WI38 (cell line): ENCODE measurements around the gene CNTN5.

Source experiments
- H3K4me3 ChIP-seq: 2 replicates; pipeline ENCODE4 v1.5.1; 2011; ENCODE audit warnings: low read depth, mild to moderate bottlenecking, control low read depth, low read length
- CTCF ChIP-seq: IDR thresholded peaks from 2 replicates; pipeline ENCODE4 v1.5.1; 2012; ENCODE audit warnings: low read depth, mild to moderate bottlenecking, control low read depth, low read length

The CNTN5 gene

GRCh38 chr11:100296051-100296679 is 1275.4 kb downstream of the CNTN5 start:
- no peak for TF ChIP-seq CTCF
- no peak overlapping the region for H3K4me3 ChIP-seq

GRCh38 chr11:100297516-100297915 is 1276.8 kb downstream of the CNTN5 start:
- TF ChIP-seq CTCF: no peak
- H3K4me3 ChIP-seq: no peak overlapping the region

GRCh38 chr11:100302824-100303223 is 1282.1 kb downstream of the CNTN5 start:
- no peak overlapping the region for H3K4me3 ChIP-seq
- TF ChIP-seq CTCF: no peak

GRCh38 chr11:100303897-100304296 is 1283.1 kb downstream of the CNTN5 start:
- H3K4me3 ChIP-seq: no peak overlapping the region
- TF ChIP-seq CTCF: no peak

- TF ChIP-seq CTCF: no peak
- no peak overlapping the region for H3K4me3 ChIP-seq
Observed at GRCh38 chr11:100308202-100308601, 1287.5 kb downstream of the CNTN5 start.

GRCh38 chr11:100315946-100316345 is 1295.2 kb downstream of the CNTN5 start:
- TF ChIP-seq CTCF: no peak
- no peak overlapping the region for H3K4me3 ChIP-seq

- no peak for TF ChIP-seq CTCF
Observed at GRCh38 chr11:100316952-100317351, 1296.2 kb downstream of the CNTN5 start.

More at GRCh38 chr11:100316952-100317351, 1296.2 kb downstream of the CNTN5 start:
- no peak overlapping the region for H3K4me3 ChIP-seq
